Omental fat pad (tissue), 4 donors: Measurements from ENCODE around the gene SIRT4. TPM values are rescaled to one million over a fixed set of nuclear protein-coding genes. Genes with fewer than 3 reads are reported as not detected.

Source experiments
- ATAC-seq: fragments of 150-250 bp; one replicate; pipeline ENCODE4 v1.9.1; 2016; ENCODE audit warnings: mild to moderate bottlenecking, moderate library complexity; ENCODE audit not compliant: low FRiP score
- DNase-seq: peaks from one replicate; pipeline ENCODE4 v3.0.0-alpha.2; 2019; ENCODE audit warnings: low spot score
- total RNA-seq, 4 donors: library from RNA; depleted of rRNA; stranded (reverse); fragments of >200 nt; gene quantifications; one replicate each; pipeline ENCODE4 v1.1.0, GENCODE V29; 2016
- TF ChIP-seq, protein P1 (sequence below), 3 donors: fragments of 450-650 bp; IDR thresholded peaks; one replicate each; pipeline ENCODE4 v1.5.1; 2016 to 2017; ENCODE audit warnings: antibody characterized with exemption in 3 of 3, mild to moderate bottlenecking in 3 of 3, moderate library complexity in 2 of 3

Gene SIRT4
- total RNA-seq, 4 donors from 2014 or later: 1.3 to 2.4 (median 1.4) TPM; not detected in 1

GRCh38 chr12:120265473-120266179, 36.5 kb upstream of the SIRT4 start, which contains the start of gene PXN:
Gene PXN, minus strand, starts transcription at chr12:120265730. Its CDS starts 101 bp downstream, at chr12:120265629.
- ATAC-seq (peak; percentile 85), DNase-seq (peak; percentile 66)
- TF ChIP-seq, protein P1, sequence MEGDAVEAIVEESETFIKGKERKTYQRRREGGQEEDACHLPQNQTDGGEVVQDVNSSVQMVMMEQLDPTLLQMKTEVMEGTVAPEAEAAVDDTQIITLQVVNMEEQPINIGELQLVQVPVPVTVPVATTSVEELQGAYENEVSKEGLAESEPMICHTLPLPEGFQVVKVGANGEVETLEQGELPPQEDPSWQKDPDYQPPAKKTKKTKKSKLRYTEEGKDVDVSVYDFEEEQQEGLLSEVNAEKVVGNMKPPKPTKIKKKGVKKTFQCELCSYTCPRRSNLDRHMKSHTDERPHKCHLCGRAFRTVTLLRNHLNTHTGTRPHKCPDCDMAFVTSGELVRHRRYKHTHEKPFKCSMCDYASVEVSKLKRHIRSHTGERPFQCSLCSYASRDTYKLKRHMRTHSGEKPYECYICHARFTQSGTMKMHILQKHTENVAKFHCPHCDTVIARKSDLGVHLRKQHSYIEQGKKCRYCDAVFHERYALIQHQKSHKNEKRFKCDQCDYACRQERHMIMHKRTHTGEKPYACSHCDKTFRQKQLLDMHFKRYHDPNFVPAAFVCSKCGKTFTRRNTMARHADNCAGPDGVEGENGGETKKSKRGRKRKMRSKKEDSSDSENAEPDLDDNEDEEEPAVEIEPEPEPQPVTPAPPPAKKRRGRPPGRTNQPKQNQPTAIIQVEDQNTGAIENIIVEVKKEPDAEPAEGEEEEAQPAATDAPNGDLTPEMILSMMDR (IDR thresholded peaks at IDR 0.05): peak in 2 of 3 donors; percentile 3 to 46

DNA sequence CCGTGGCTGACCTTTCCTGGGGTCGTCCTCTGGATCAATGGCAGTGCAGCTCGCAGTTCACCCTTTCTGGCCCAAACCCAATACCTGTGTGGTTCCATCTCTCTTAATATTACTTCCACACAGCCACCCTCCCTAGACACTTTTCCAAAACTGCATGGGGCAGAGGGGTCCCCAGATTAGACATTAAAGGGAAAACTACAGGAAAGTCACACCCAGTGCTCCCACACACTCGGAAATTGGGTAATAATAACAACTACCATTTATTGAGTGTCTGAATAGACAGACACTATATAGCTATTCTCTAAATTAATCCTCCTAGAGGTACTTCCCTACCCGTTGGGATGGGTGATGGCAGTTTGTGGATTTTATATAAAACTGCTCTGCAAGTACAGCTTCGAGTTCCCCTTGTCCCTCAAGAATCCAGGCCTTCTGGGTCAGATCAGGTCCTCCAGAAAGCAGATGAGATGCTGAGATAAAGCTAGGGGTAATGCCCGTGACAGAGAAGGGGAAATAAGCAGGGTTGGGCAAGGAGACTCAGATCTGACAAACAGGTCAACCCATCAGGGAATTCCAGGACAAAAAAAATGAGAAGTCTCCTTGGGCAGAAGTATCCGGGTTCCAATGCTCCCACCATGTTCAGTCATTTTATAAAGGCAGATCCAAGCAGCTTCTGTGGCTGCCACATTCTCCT, 35.8 kb upstream of the SIRT4 start:
- DNase-seq (no peak), ATAC-seq (no peak)
- TF ChIP-seq, protein P1 (IDR thresholded peaks at IDR 0.05): no peak

GRCh38 chr12:120267736-120268135, 34.4 kb upstream of the SIRT4 start:
- TF ChIP-seq, protein P1 (IDR thresholded peaks at IDR 0.05): no peak
- no peak for ATAC-seq

DNA sequence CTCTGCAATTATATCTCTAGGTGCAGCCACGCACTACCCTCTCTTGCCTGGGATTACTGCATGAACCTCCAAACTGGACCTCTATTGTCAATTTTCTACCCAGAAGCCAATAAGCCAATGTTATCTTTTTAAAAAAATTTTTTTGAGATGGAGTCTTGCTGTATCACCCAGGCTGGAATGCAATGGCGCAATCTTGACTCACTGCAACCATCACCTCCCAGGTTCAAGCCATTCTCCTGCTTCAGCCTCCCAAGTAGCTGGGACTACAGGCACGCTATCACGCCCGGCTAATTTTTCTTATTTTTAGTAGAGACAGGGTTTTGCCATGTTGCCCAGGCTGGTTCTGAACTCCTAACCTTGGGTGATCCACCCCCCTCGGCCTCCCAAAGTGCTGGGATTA, 25.4 kb upstream of the SIRT4 start:
- ATAC-seq (peak; percentile 64), DNase-seq (no peak)
- TF ChIP-seq, protein P1 (IDR thresholded peaks at IDR 0.05): no peak

More at GRCh38 chr12:120267736-120268135, 34.4 kb upstream of the SIRT4 start:
- no peak for DNase-seq

DNA sequence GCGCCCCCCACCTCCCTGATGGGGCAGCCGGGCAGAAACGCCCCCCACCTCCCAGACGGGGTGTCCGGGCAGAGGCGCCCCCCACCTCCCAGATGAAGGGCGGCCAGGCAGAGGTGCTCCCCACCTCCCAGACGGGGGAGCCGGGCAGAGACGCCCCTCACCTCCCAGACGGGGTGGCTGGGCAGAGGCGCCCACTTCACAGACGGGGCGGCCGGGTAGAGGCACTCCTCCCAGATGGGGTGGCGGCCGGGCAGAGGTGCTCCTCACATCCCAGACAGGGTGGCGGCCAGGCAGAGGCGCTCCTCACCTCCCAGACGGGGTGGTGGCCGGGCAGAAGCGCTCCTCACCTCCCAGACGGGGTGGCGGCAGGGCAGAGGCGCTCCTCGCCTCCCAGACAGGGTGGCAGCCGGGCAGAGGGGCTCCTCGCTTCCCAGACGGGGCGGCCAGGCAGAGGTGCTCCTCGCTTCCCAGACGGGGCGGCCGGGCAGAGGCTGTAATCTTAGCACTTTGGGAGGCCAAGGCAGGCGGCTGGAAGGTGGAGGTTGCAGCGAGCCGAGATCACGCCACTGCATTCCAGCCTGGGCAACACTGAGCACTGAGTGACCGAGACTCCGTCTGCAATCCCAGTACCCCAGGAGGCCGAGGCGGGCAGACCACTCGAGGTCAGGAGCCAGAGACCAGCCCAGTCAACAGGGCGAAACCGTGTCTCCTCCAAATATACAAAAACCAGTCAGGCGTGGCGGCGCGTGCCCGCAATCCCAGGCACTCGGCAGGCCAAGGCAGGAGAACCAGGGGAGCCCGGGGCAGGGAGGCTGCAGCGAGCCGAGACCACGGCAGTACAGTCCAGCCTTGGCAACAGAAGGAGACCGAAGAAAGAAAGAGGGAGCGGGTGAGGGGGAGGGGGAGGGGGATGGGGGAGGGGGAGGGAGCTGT, 23.7 kb upstream of the SIRT4 start:
- no peak for DNase-seq
- TF ChIP-seq, protein P1 (IDR thresholded peaks at IDR 0.05): no peak

GRCh38 chr12:120283318-120283717, 18.8 kb upstream of the SIRT4 start:
- ATAC-seq (peak; percentile 20), DNase-seq (no peak)
- TF ChIP-seq, protein P1 (IDR thresholded peaks at IDR 0.05): no peak

More for the DNA sequence above, 23.7 kb upstream of the SIRT4 start:
- ATAC-seq: no peak
